SJCRH30 (cell line): ENCODE data around the gene FAM181B. TPM values are rescaled to one million over a fixed set of nuclear protein-coding genes. Genes with fewer than 3 reads are reported as not detected.
"Not testable (repeated sequence)": the region's sequence is repeated elsewhere in the genome, so short reads cannot be mapped to it uniquely, and the experiment has no call there.

Source experiments
- DNase-seq, 2 experiments: peaks; one replicate each; pipeline ENCODE4 v3.0.0-alpha.2; 2015 to 2020
- H3K27ac ChIP-seq: fragments of 250-450 bp; sonication (Bioruptor Pico); 2 replicates; pipeline ENCODE4 v1.5.1; 2020; ENCODE audit warnings: mild to moderate bottlenecking, moderate library complexity
- H3K27me3 ChIP-seq: fragments of 250-450 bp; sonication (Bioruptor Pico); 2 replicates; pipeline ENCODE4 v1.5.1; 2020; ENCODE audit warnings: mild to moderate bottlenecking, moderate library complexity
- H3K36me3 ChIP-seq: fragments of 250-450 bp; sonication (Bioruptor Pico); 2 replicates; pipeline ENCODE4 v1.5.1; 2020; ENCODE audit warnings: mild to moderate bottlenecking, moderate library complexity
- H3K4me1 ChIP-seq: fragments of 250-450 bp; sonication (Bioruptor Pico); 2 replicates; pipeline ENCODE4 v1.5.1; 2020; ENCODE audit warnings: mild to moderate bottlenecking, moderate library complexity
- H3K4me3 ChIP-seq: fragments of 250-450 bp; sonication (Bioruptor Pico); 2 replicates; pipeline ENCODE4 v1.5.1; 2020; ENCODE audit warnings: mild to moderate bottlenecking, moderate library complexity
- H3K9me3 ChIP-seq: fragments of 250-450 bp; sonication (Bioruptor Pico); replicated peaks from 2 replicates; pipeline ENCODE4 v1.5.1; 2020; ENCODE audit warnings: mild to moderate bottlenecking, moderate library complexity
- total RNA-seq: library from RNA; depleted of rRNA; stranded (reverse); fragments of >200 nt; shearing (Covaris generic); gene quantifications from 2 replicates; pipeline ENCODE4 v1.2.3, GENCODE V29; 2014

FAM181B gene
- total RNA-seq, 1 experiment from 2014 or later: not detected

DNA sequence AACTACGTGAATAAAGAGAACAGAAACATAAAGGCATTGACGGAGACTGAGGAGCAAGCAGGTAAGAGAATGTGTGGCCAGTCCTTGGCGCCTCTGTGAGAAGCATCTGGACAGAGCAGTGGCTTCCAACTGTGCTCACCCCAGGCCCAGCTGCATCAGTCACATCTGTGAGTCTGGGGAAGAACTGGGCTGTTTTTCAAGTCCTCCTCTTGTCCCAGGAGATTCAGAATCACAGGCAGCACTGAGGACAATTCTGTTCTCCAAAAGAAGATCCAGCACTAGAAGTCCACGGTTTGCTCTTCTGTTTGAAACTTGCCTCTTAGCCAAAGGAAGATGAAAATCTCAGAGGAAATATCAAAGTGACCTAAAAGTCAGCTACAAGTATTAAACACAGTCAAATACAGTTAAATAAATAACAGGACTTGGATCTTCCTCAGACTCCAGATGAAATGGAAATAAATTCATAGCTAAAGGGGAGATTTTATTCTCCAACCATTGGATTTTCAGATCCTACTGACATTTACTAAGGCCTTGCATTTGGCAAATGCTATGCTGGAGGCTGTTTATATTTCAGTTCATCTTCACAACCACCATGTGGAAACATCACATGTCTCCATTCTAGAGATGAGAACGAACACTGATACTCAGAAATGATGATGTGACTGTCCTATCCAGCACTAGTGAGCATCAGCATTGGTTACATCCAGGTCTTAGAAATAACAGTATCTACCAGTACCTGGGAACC lies 14.1 kb downstream of the FAM181B start:
- Histone ChIP-seq H3K9me3 (no peaks in the 10 kb centered on the region), H3K4me3 (no peak overlapping the region), H3K36me3 (no peaks in the 10 kb centered on the region), H3K4me1 (no peaks in the 10 kb centered on the region), H3K27ac (no peak overlapping the region), H3K27me3 (no peaks in the 10 kb centered on the region)
- DNase-seq: no peak

DNA sequence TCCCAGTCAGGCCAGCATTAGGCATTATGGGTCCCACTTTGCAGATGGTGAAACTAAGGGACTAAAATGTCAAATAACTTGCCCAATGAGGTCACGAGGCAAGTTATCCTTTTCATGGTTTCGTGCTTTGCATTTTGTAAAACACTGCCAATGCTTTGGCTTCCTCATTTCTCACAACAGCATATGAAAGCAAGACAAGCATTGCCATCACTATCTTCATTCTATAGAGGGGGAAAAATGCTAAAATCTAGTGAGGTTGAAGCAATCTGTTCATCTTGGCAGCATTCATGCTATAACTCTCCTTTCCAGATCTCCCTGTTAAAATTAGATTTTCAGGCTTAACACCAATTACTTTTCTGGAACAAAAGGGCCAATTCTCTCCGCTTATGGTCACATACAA lies 14.8 kb downstream of the FAM181B start:
- Histone ChIP-seq H3K27me3 (no peaks in the 10 kb centered on the region), H3K36me3 (no peaks in the 10 kb centered on the region), H3K4me3 (no peak overlapping the region), H3K9me3 (no peaks in the 10 kb centered on the region), H3K4me1 (no peaks in the 10 kb centered on the region), H3K27ac (no peak overlapping the region)
- no peak for DNase-seq

DNA sequence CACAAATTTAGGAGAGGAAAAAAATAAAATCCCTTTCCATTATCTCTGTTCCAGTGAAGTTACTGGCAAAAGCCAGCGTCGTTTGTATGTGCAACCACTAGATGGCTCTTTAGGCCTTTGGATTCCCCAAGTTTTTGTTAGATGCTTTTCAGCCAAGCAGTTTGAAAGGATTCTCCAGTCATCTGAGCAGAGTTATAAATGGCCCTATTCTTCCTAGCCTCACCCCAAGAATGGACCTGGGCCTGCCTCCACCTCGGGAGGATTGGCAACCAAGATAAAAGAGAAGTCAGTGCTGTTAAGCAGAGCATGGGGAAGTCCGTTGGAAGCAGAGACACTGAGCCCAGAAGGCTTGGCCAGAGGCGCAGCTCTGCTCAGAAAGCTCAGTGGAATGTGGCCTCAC lies 15.4 kb downstream of the FAM181B start:
- DNase-seq: peak; percentile 33 to 75

DNA sequence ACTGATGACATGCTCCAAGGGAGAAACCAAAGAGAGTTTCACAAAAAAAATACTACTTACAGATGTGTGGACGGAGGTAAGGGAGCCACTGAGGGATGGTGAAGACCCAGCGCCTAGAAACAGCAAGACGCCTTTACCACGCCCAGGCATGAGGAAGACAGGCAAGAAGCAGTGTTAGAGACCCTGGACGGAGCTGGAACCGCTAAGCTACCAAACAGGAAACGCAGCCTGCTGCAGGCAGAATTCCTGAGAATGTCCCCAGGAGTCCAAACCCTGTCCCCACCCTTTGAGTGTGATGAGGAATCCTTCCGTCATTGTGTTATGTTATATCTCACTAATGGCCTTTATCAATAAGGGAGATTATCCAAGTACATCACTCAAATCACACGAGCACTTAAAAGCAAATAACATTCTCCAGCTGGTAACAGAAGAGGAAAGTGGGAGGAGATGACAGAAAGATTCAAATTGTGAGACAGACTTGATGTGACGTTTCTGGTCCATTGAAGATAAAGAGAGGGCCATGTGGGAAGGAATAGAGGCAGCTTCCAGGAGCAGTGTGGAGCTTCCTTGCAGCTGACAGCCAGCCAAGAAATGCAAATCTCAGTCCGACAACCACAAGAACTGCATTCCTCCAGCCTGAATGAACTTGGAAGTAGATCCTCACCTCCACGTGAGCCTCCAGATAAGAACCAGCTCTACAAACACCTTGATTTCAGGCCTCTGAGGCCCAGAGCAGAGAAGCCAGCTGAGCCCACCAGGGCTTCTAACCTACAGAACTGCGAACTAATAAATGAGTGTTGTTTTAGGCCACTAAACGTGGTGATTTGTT lies 19.1 kb downstream of the FAM181B start:
- no peak overlapping the region for H3K27ac ChIP-seq
- H3K4me3 ChIP-seq: no peak overlapping the region
- H3K27me3 ChIP-seq: no peaks in the 10 kb centered on the region
- H3K9me3 ChIP-seq: no peaks in the 10 kb centered on the region
- no peaks in the 10 kb centered on the region for H3K36me3 ChIP-seq
- no peak for DNase-seq
- H3K4me1 ChIP-seq: no peaks in the 10 kb centered on the region

More for the DNA sequence above, 15.4 kb downstream of the FAM181B start:
- H3K27me3 ChIP-seq: no peaks in the 10 kb centered on the region
- no peaks in the 10 kb centered on the region for H3K4me1 ChIP-seq
- H3K9me3 ChIP-seq: no peaks in the 10 kb centered on the region
- H3K4me3 ChIP-seq: no peak overlapping the region
- H3K27ac ChIP-seq: no peak overlapping the region
- H3K36me3 ChIP-seq: no peaks in the 10 kb centered on the region

DNA sequence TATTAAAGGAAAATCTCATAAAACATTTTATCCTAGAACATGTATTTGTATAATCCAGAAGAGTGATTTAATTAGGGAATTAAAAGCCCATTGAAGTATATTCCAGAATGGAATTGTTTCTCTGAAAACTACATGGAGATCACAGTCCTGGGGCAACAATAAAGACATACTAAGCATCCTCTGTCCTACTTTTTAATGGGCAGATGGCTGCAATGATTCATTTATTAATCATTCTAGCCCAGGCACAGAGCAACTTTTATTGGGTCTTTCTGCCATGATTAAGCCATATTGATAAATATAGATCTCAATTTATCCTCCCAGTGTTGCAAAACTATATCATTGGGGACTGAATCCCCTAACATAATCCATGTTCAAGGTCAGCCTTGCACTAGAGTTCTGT lies 22.0 kb downstream of the FAM181B start:
- Histone ChIP-seq H3K4me3 (no peak overlapping the region), H3K9me3 (no peaks in the 10 kb centered on the region), H3K36me3 (no peaks in the 10 kb centered on the region), H3K4me1 (no peaks in the 10 kb centered on the region), H3K27ac (no peak overlapping the region), H3K27me3 (0 out of 2 replicates have a peak, but pooled peaks cover 3% of the 10 kb centered on the region)
- DNase-seq: no peak

DNA sequence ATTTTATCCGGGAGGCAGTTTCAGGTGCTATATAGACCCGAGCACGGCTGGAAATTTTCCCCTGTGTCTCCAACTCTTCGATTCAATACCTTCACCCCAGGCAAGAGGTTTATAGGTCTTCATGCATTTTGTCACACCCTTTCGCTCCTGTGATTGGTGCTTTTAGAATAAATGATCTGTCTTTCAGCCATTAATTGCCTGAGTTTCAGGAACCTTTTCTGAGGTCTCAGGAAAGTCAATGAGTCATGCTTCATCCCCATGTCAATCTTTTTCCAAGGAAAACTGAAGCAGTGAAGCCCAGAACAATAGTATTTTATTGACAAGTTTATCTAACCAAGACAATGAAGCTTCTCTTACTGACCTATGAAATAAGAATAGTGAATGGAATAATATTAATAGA lies 29.9 kb downstream of the FAM181B start:
- Histone ChIP-seq H3K36me3 (no peaks in the 10 kb centered on the region), H3K27me3 (peaks cover 3% of the 10 kb centered on the region; the same call in 1 of the 2 replicates)
- no peak for DNase-seq

DNA sequence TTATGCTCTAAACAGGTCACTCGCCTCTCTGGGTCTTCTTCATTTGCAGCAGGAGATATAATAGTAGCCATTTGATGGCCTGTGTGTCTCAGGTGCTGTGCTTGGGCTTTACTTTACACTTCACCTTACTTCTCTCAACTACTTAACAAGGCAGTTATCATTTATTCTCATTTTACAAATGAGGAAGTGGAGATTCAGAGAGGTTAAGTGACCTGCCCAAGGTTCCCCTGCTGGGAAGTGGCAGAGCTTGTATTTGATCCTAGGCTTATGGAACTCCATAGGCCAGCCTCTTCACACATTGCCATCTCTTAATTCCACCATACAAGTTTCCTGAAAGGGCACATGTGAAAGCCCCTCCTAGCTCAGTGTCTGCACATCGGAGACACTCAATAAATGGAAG lies 30.4 kb downstream of the FAM181B start:
- no peak overlapping the region for H3K4me3 ChIP-seq
- no peaks in the 10 kb centered on the region for H3K36me3 ChIP-seq
- H3K27me3 ChIP-seq: peaks cover 3% of the 10 kb centered on the region; the same call in 1 of the 2 replicates
- no peak for DNase-seq
- H3K27ac ChIP-seq: no peak overlapping the region
- H3K9me3 ChIP-seq: no peaks in the 10 kb centered on the region
- no peaks in the 10 kb centered on the region for H3K4me1 ChIP-seq

More for the DNA sequence above, 29.9 kb downstream of the FAM181B start:
- Histone ChIP-seq H3K4me1 (no peaks in the 10 kb centered on the region), H3K27ac (no peak overlapping the region), H3K4me3 (no peak overlapping the region), H3K9me3 (no peaks in the 10 kb centered on the region)

DNA sequence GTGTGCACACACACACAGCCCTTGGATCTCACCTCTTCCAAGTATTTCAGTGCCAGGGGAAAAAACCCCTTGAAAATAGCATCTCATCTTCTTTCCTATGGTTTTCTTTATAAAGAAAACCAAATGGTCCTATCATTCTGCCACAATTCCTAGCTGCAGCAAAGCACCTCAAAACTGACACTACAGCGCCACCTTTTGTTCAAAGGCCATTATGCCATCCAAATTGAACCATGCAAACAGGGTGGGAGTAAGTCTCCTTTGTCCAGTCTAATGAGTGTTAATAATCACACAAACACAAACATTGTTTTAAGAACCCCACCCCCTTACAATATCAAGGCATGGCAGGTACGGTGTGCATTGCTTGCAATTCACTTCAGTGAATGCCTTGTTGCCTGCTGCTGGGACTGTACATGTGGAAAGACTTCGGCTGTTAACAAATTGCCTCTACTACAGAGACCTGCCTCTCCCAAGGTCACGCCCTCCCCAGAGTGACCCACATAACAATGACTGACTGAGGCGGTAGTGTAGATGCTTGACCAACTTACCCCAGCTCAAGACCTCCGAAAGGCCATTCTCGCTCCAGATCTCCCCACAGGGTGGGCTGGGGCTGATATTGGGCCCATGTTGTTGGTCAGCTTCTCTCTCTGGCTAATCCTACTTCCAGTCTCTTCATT lies 31.7 kb downstream of the FAM181B start:
- H3K9me3 ChIP-seq: no peaks in the 10 kb centered on the region
- H3K36me3 ChIP-seq: no peaks in the 10 kb centered on the region
- no peaks in the 10 kb centered on the region; the same call in 1 of the 2 replicates for H3K27me3 ChIP-seq
- no peak overlapping the region for H3K4me3 ChIP-seq
- H3K27ac ChIP-seq: no peak overlapping the region
- H3K4me1 ChIP-seq: no peaks in the 10 kb centered on the region
- DNase-seq: peak; percentile 44 to 82

DNA sequence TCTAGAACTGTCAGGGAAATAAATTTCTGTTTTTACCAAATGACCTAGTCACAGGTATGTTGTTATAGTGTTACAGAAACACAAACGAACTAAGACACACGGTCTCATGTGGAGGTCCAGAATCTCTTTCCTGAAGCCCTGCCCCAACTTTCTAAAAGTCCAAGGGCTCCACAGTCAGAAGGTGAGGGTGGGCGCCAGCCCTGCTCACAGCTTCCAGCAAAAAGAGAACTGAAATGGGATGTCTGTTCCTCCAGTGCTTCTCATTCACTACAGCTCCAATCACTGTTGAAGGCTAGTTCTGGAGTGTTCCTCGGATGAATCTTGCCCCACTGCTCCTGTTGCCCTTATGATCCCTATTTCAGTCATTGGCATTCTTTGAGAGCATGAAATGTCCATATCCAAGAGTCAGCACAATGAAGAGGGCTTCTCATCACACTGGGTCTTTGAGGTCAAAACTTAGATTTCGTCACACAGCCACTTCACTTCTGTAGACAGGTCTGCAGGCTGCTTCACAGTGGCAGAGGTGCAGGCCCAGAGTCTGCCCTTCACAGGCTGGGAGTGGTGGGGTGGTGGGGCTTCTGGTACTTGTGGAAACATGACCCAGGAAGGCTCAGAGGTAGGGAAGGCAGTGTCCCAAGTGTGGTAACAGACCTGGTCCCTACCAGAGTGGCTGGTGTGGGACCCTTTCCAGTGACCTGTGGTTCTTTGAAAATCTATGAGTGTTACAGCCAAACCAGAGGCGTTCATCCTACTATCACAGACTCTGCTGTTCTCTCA lies 34.9 kb downstream of the FAM181B start:
- H3K9me3 ChIP-seq: no peaks in the 10 kb centered on the region
- DNase-seq: no peak
- no peaks in the 10 kb centered on the region for H3K4me1 ChIP-seq
- no peak overlapping the region for H3K27ac ChIP-seq
- no peaks in the 10 kb centered on the region for H3K27me3 ChIP-seq
- no peaks in the 10 kb centered on the region for H3K36me3 ChIP-seq
- no peak overlapping the region for H3K4me3 ChIP-seq

DNA sequence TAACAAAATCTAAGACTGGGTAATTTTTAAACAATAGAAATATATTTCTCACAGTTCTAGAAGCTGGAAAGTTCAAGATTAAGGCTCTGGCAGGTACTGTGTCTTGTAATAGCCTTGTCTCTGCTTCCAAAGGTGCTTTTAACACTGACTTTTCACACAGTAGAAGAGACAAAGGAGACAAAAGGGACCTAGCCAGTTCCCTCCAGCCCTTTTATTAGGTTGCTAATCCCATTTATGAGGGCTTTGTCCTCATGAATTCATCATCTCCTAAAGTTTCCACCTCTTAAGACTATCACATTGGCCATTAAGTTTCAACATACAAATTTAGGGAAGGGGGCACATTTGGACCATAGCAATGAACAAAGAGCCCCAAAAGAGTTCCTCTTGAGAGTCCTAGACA lies 40.7 kb downstream of the FAM181B start:
- Histone ChIP-seq H3K9me3 (no peaks in the 10 kb centered on the region), H3K4me3 (no peak overlapping the region), H3K27ac (no peak overlapping the region), H3K36me3 (no peaks in the 10 kb centered on the region), H3K4me1 (no peaks in the 10 kb centered on the region), H3K27me3 (no peaks in the 10 kb centered on the region; the same call in 1 of the 2 replicates)
- no peak for DNase-seq

DNA sequence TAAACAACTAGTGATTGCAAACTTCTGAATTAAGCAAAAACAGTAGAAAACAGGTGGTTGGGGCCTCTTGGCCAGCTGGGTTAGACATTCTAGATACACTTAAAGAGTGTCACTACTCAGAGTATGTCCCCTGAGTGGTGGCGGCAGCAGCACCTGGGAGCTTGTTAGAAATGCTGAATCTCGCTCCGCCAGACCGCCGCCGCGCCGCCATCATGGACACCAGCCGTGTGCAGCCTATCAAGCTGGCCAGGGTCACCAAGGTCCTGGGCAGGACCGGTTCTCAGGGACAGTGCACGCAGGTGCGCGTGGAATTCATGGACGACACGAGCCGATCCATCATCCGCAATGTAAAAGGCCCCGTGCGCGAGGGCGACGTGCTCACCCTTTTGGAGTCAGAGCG lies 44.3 kb downstream of the FAM181B start:
- H3K27ac ChIP-seq, H3K36me3 ChIP-seq, DNase-seq, H3K4me1 ChIP-seq, H3K4me3 ChIP-seq, H3K9me3 ChIP-seq: not testable (repeated sequence)
- peaks cover 12% of the 10 kb centered on the region for H3K27me3 ChIP-seq

DNA sequence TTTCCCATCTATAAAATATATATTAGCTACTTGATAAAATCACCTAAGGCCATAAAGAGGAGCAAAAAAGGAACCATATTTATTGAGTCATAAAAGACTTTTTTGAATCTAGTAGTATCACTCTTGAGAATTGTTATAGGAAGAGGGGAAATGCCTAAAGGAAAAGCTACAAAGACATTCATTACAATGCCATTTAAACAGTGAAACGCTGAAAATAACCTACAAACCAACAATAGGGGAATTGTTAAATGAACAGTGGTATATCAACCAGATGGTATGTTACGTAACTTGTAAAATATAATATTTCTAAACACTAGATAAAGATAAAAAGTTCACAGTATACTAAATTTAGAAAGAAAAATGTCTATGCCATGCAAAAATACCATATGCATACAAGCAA lies 47.5 kb downstream of the FAM181B start:
- H3K27me3 ChIP-seq: peaks cover 12% of the 10 kb centered on the region
- no peaks in the 10 kb centered on the region for H3K4me1 ChIP-seq
- no peak for DNase-seq
- H3K4me3 ChIP-seq: no peak overlapping the region
- H3K27ac ChIP-seq: no peak overlapping the region
- H3K36me3 ChIP-seq: no peaks in the 10 kb centered on the region
- H3K9me3 ChIP-seq: peaks cover 4% of the 10 kb centered on the region

DNA sequence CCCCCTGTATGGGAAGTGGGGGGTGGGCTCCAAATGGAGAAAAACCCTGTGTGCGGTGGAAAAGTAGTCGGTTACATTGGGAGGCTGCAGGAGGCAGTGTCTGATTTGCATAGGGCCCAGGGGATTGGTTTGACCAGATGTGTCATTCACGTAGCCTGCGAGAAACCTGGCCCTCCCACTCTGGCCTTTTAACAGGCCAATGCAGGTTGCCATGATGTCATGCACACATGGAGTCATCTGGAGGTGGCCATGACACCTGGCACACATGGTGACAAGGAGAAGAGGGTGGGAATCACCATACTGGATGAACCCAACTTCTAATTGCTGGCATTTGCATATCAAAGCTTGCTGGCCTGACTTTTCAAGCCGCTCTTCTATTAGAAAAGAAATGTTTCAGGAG lies 50.6 kb downstream of the FAM181B start:
- Histone ChIP-seq H3K4me1 (no peaks in the 10 kb centered on the region), H3K9me3 (peaks cover 4% of the 10 kb centered on the region), H3K36me3 (no peaks in the 10 kb centered on the region), H3K4me3 (no peak overlapping the region), H3K27ac (no peak overlapping the region), H3K27me3 (peaks cover 12% of the 10 kb centered on the region)
- peak in 1 of 2 experiments; percentile 12 for DNase-seq

DNA sequence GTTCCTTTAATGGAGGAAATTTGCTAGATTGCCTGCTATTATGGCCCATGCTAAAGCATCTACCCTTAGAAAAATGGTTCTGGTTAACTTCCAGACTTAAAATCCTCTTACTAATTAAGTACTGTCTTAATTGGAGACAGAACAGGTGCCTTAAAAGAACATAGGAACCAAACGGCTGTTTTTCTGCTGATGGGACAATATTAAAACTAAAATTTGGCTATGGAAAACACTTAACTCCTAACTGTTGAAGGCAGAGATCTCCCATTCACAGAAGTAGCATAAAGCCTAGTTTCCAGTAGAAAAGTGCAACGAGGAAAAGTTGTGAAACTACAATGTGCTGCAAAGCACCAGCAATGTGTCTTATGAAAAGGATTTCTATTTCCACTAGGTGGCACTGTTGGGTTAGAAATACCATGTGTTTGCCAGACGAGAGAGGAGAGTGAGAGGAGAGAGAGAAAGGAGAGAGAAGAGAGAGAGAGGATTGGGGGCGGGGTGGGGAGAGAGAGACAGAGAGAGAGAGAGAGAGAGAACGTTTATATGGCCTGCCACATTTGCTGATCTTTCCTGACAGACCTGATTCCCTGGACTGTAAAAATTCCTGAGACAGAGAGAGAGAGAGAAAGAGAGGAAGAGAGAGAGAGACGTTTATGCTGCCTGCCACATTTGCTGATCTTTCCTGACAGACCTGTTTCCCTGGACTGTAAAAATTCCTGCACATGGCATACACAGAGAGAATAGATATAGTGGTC lies 51.5 kb downstream of the FAM181B start:
- DNase-seq: peak; percentile 27 to 86
- peaks cover 11% of the 10 kb centered on the region for H3K27me3 ChIP-seq
- H3K4me1 ChIP-seq: no peaks in the 10 kb centered on the region
- H3K9me3 ChIP-seq: peaks cover 4% of the 10 kb centered on the region
- no peak overlapping the region for H3K27ac ChIP-seq
- no peaks in the 10 kb centered on the region for H3K36me3 ChIP-seq
- H3K4me3 ChIP-seq: no peak overlapping the region
